Activated T-helper 9 cell treated with anti-CD3 and anti-CD28 coated beads, Interleukin-2, amount 50 U/mL, for 16 hours (primary cell): ENCODE results near the gene PRDM16.

ENCODE experiments used
- DNase-seq: peaks from one replicate; pipeline ENCODE4 v3.0.0-alpha.2; 2020; ENCODE audit warnings: low read depth

The PRDM16 gene

DNA sequence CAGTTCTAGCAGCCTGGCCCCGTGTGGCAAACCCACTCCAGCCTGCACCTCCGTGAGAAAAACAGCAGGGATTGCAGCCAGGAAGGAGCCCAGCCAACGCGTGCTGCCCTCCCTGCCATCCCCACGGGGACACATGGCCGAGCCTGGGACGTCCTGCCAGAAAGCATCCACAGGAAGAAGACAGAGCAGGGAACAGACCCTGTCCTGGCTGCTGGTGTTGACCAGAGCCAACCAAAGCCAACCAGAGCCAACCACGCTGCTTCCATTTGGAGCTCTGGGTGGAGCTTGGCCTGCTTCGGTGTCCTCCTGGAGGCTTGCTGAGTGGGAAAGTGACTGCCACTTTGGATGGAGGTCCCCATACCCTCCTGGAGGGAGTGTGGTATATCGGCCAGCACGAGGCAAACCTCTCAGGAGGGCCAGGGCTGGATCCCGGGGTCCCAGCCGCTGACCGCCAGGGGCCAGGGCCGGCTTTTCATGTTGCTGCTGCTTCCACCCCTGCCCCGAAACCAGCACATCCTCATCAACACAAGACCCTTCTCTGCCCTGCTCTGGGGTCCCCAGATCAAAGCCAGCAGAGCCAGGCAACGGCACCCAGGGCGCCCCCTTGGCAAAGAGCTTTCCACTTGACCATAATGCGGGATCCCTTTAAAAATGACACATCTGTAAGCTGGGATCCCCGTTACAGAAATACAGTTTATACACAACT, 304.9 kb downstream of the PRDM16 start:
- DNase-seq: no peak

DNA sequence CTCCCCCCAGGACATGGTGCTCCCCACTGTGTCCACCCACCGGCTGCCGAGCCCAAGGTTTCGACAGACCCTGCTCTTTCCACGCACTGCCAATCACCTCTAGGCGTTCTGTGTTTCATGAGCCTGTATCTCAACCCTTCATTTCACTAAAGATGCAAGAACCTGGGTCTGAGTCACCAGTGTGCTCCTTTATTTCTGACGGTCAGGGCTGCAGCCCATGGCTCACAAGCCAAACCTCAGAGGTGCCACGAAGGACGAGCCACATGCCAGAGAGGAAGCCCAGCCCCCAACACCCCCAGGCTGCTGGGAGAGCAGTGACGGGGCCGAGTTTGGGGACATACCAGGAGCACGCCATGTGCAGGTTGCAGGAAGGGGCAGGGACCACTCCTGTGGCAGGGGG, 306.2 kb downstream of the PRDM16 start:
- DNase-seq: no peak

DNA sequence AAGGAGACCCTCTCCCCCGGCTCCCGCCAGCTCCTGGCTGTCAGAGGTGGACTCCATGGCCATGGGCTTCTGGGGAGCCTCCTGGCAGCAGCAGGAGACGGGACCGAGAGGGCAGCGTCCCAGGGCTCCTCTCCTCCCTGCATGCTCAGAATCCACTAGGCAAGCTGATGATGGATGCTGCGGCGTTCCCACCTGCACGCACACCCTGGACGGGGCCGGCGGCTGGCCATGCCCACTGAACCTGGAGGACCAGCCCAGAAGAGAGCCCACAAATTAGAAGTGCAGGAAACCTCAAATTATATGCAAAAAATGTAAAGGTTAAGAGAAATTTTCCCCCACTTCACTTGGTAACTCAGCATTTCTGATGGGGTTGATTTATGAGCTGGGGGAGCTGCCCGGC, 308.2 kb downstream of the PRDM16 start:
- no peak for DNase-seq

DNA sequence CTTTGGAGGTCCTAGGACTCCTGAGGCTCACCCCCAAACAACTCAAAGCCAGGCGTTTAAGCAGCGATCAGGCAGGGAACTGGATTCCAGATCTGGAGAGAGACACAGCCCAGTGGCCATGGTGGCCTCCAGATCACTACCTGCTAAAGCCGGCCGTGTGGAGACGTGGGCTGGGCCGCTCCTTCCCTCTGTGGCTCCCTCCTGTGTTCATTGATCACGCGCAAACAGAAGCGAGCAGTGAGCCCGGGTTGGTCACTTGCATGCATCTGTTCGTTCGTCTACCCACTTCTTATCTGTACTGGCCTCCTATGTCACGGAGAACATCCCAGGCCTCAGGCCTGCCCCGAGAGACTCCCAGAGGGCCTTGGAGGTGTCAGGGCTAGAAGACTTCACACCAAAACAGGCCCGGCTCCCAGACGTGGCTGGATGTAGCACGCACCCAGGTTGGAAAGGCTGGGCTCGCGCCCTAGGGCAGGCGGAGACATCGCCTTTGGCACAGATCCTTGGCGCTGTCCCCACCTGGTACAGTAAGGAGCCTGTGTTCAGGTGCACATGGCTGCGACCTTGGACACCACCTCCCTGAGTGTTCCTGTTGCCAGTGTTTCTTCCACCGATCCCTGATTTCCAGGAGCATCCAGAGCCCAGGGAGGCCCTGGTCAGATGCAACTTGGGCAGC, 308.7 kb downstream of the PRDM16 start:
- no peak for DNase-seq

DNA sequence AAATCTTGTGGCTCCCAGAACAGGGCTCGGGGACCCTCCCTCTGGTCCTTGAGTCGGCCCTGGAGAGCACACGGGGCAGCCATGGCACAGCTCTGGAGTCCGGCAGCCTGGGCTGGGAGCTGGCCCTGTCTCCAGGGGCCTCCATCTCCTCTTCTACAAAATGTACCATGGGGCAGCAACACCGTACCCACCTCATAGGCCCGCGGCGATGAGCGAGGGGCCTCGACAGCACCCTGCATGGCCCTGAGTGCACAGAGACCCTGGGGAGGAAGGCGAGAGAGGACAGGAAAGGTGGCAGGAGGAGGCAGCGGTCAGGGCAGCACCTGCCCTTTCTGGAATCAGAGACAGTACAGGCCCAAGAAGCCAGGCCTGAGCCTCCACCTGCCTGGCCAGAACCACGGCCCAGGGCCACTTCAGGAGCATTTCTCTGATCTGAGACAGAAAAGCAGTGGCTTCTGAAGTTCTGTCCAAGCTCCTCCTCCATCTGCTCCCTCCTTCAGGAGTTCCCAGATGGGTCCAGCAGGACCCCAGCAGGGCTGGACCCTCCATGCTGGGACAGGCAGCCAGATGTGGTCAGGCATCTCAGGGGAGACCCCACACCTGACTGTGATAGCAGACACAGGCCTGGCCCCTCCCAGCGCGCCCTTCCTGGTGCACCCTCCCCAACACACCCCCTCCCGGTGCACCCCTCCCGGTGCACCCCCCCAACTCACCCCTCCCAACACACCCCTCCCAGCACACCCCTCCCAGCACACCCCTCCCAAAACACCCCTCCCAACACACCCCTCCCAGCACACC, 309.6 kb downstream of the PRDM16 start:
- no peak for DNase-seq

DNA sequence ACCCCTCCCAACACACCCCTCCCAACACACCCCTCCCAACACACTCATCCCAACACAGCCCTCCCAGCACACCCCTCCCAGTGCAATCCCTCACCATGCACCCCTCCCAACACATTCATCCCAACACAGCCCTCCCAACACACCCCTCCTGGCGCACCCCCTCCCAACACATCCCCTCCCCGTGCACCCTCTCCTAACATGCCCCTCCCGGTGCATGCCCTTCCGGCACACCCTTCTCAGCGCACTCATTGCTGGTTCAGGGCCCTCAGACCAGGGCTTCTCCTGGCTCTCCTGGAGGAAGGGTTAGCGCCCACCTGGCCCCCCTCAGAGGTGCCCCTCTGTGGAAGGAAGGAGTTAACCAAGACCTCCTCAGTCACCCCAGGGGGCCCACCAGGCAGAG, 310.9 kb downstream of the PRDM16 start:
- no peak for DNase-seq

DNA sequence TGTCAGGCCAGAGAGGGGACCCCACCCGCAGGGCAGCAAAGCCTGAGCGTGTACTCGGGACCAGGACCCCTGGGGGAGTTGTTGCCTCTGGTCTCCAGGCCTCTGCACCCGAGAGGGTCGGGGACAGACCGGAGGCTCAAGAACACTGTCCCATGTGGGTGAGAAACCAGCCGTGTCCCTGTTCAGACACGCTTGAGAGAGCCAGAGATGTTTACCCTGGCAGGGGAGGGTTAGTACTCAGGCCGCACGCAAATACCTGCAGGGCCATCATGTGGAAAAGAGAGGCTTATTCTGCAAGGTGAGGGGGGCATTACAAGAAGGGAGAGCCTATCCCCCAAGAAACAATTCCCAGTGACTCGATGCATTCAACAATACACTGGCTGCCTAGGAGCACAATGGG, 311.5 kb downstream of the PRDM16 start:
- DNase-seq: no peak

DNA sequence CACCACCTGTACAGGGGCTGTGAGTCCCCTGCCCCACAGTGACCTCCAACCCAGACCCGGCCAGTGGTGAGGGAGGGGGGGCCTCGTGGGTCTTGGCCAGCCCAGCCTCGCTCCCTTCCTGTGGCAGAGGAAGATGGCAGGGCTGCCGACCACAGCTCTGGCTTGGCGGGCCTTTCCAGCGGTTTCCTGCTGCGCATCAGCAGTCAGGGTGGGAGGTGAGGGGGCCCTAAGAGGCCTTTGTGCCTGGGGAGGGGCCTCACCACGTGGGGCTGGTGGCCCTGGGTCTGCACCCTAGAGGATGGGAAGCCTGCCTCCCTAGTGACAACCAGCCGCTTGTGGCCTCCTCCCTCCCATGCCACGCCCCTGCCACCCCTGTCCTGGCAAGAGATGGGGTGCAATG, 312.9 kb downstream of the PRDM16 start:
- DNase-seq: no peak

DNA sequence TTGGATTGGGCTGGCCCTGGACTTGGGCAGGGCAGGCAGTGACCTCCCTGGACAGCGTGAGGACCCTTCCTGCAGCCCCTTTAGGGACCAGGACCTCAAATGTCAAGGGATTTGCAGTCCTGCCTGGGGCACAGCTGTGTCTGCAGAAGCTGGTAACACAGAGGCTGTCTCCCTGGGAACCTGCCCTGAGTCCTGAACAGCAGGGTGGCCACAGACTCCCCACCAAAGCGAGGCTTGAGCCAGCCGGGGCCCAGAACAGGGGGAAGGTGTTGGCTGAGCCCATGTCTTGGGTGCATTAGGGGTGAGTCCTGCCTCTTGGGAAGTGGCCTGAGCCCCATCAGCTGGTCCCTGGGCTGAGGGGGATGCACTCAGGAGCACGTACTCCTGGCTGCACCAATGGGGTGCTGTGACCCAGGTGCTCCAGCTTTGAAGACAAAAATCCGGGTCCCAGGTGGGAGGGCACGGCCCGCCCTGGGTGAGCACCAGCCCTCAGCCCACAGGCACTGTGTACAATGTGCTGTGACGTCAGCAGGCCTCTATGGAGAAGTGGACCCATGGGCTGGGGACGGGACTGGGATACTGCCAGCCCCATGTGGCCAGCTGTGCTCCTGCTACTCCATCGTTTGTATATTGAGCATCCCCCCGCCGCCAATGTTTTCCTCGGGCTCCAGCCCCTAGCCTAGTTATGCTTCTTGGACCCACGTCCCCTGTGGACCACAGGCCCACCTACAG, 313.5 kb downstream of the PRDM16 start:
- DNase-seq: no peak

DNA sequence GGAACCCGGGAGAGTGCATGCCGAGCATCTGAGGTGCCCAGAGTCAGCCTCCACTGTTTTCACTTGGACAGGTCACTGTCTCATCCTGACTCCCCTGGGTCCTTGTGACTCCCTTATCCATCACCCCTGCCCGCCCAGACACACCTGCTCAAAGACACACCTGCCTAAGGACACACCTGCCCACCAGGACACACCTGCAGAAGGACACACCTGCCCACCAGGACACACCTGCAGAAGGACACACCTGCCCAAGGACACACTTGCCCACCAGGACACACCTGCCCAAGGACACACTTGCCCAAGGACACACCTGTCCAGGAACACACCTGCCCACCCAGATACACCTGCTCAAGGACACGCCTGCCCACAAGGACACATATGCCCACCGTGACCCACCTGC, 314.7 kb downstream of the PRDM16 start:
- DNase-seq: no peak

DNA sequence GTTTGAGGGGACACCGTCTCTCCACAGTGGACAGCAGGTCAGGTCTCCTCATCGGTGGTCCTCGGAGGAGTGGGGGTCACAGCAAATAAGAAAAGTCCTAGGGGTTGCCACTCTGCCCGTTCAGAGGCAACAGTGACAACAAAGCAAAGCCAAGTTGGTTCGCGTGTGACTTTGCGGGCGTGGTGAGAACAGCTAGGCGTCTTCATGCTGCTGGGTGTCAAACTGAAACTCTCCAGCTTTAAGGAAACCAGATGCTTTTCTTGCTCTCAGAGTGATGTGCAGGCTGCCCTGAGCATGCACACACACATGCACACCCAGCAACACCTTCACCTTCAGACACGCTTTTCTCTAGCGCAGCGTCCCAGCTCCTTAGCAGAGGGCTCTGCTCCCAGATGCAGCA, 315.4 kb downstream of the PRDM16 start:
- no peak for DNase-seq

DNA sequence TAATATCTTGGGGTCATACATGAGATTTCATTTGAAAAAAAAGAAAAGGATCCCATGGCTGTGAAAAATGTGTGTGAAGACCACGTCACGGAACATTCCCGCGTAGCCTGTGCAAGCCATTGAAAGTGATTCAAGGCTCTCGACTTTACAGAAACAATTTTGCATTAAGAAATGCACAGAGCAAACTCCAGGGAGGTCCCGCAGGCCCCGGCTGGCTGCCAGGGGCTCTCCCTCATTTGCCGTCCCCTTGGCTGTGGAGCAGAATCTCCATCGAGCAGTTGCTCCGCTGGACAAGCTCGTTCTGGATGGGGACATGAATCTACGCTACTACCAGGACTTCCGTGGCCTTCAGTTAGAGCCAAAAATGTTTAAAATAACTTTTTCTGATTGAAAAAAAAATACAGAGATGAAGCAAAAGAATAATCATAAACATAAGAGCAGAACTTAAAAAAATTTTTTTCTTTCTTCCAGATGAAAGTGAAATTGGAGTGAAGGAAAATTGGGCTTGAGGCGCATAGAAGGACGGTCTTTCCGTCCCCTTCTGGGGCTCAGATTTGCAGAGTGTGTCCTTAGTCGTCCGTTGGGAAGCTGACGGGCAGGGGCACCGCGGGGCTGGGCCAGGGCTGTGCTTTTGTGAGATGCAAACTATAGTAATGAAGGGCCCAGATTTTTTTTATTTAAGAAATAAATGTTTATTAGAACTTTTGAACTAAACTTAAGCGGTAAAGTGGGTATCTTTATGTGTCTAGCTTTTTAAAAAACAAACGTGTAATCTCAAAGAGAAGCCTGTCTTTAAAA, 317.4 kb downstream of the PRDM16 start:
- DNase-seq: no peak

DNA sequence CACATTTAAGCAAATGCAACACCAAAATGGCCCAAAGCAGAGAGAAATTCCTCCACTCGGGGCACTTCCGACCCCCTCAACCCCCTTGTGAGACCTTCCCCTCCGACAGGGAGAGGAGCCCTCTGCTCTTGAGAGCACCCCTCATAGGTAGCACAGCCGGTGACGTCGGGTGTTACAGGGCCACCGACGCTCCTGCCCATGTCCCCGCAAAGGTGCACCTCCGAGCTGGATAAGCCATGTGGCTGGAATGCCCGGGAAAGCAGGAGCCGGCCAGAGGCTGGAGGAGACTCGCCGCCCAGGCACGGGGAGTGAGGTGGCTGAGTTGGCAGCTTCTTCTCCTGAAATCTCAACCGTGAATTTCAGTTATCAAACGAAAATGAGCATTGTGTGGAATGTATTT, 318.4 kb downstream of the PRDM16 start:
- DNase-seq: no peak

DNA sequence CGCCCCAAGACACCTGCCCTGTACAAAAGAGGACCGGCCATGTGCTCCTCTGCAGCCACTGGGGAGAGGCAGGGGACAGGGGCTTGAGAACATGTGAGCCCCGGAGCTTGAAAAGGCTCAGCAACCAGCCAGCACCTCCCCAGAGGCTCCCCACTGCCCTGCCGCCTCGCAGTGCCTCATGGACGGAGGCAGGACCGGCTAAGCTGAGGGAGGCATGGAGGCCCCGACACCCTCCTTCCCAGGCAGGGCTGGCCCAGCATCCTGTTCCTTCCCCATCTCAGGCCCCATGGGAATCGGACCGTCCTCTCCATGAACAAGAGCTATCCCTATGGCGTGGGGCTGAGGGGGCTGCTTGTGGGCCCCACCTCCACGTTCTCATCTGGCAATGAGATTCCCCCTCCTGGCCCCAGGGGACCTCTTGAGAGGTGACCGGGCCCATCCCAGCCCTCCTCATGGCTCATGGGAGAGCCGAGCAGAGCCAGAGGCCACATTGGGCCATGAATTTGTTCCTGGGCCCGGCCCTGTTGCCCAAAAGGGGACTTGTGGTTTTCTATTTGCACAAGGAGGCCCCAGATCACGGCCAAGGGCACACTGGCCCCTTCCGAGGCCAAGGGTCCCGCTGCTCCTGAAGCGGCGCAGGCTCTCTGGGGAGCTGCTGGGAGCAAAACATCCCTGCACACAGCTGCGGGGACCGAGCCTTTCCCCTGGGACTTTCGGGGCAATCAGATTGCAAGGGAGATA, 320.3 kb downstream of the PRDM16 start:
- DNase-seq: no peak

DNA sequence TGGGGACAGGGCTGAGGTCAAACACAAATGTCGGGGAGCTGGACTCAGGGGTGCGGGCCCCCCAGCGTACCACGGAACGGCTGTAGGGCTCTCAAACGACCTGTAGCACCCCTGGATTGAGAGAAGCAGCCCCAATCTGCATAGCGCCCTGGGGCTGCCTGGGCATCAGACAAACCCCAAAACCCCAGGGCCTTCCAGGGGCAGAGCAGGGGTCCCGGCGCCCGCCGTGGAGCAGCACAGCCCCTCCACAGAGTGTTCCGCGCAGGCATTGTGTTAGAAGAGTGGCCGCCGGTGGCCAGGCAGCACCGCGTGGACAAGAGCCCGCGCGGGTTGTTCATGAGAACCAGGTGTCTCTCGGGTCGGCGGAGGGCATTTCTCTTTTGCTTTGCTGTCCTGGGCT, 321.3 kb downstream of the PRDM16 start:
- no peak for DNase-seq

DNA sequence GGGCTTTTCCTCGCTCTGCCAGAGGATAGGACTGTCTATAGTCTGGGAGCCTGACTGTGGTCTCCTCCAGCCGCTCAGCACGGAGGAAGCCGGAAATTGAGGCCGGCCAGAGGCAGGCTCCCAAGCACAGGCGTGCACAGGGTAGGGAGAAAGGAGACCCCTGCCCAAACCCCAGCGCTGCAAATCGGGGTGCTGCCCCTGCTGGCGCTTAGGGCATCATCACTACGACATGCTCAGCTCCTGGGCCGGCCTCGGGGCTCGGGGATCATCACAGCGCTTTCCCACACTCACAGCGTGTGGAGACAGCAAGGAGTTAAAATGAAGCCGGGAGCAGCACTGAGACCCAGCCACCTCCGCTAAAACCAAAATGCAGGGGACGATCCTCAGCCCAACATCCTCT, 322.7 kb downstream of the PRDM16 start:
- no peak for DNase-seq

DNA sequence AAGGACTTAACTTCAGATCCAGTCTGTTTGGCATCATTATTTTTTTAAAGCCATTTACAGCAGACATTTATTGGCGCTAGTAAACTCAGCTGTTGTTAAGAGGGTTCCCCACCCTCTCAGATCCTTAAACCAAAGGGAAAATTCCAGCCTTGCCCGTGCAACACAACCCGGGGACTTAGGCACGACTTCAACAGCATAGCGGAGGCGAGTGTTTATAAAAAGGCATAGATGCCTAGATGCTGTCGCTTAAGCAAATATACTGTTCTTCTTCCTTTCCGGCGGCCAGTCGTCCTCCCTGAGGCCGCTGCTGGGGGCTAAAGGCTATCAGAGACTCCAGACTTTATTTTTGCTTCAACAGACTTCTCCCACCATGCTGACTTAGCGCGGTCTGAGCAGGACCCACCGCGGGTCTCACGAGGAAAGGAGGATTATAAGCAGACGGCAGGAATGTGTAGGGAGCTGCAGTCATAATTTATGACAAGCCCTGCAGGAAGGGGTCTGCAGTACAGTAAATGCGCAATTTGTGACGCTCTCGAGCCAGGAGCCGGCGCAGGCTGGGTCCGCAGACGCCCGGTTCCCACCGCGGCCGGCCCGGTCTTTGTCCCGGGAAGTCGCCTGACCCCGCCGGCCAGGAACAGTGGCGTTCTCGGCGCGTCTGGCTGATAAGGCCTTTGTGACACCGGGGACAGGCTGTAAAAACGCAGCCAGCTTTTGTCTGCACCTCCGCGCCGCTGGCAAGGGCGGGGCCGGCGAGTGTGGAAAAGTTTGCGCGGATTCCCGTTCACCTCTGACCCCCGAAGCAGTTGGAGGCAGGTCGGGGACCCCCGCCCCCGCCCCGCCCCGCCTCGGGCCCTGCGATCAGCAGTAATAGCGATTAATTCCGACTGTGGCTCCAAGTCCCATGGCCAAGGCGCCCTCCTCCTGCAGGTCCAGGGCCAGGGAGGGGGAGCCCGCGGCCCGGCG, 324.3 kb downstream of the PRDM16 start:
- DNase-seq: no peak

DNA sequence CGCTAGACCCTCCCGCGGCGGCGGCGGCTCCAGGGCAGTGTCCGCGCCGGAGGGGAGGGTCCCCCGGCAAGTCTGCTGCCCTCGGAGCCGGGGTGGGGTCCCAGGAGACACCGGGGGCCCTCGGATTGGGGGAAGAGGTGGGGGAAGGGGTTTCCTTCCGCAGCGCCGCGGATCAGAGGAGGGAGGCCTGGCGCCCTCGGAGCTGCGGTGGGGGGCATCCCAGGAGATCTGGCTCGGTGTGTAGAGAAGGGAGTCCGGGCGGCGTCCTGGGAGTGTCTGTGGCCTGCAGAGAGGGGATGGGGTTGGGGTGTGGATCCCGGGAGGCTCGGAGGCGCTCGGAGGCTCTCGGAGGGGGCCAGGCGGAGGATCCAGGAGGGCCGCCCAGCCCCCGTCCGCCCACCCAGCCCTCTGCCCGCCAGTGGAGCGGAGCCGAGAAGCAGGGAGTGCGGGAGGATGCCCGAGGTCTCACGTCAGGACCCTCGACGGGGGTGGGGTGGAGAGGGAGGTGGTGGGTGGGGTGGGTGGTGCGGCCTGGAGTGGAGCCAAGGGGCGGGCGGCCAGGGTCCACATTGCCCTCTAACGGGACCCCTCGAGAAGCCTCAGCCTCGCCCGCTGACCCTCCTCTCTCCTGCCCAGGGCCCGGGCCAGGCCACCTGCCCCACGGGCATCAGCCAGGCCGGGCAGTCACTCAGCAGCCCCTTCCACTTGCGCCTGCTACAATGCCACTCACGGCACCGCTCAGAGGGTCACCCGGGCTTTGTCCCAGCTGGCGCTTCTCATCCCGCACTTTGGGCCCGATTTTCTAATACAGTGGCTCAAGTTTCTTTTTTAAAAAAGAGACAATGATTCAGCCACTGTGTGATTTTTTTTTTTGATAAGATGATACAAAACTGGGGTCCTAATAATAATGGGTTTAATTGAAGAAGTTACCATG, 325.3 kb downstream of the PRDM16 start:
- DNase-seq: no peak

DNA sequence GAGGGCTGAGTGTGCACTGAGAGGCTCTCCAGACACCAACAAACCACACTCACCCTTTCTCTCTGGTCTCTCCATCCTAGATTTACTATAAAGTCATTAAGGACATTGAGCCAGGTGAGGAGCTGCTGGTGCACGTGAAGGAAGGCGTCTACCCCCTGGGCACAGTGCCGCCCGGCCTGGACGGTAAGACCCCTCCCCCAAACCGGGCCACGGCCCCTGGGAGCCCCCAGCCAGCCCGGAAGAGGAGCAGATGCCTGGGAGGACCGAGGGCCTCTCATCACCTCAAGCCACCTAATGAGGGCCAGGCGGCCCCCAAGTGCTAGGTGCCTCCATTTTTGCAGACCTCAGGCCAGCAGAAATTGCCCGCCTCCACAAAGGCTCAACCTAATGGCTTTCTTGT, 327.4 kb downstream of the PRDM16 start:
- no peak for DNase-seq
